ENCODE measurements around the gene MAP2K3. TPM values are rescaled to one million over a fixed set of nuclear protein-coding genes. Genes with fewer than 3 reads are reported as not detected.

The MAP2K3 gene
- total RNA-seq, 4 donors from 2014 or later = 17.5 to 39.0 (median 21.6) TPM

DNA sequence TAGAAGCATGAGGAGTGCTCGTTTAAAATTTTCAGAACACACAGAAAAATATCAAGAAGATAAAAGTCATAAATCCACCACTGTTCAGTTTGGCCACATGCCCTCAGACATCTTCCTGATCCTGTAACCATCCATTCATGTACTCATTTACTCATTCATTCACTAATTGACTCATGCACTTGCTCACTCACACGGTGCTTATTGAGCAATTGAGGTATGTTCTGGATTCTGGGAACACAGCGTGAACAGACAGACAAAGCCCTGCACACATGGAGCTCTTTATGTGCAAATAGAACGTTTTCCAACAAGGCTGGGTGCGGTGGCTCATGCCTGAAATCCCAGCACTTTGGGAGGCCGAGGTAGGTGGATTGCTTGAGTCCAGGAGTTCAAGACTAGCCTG is 21.1 kb upstream of the MAP2K3 start:
- DNase-seq (ENCODE audit: low spot score in 2 of 2) = no peak
- WGBS, 2 donors = 60 to 65% methylated on average over 6 of the region's 6 CpGs
- no peaks in the 10 kb centered on the region for H3K9me3 ChIP-seq
- H3K27ac ChIP-seq = no peak overlapping the region
- TF ChIP-seq POLR2A (IDR thresholded peaks at IDR 0.05) (no peak), EP300 (IDR thresholded peaks at IDR 0.05) (no peak)
- TF ChIP-seq, protein P1, sequence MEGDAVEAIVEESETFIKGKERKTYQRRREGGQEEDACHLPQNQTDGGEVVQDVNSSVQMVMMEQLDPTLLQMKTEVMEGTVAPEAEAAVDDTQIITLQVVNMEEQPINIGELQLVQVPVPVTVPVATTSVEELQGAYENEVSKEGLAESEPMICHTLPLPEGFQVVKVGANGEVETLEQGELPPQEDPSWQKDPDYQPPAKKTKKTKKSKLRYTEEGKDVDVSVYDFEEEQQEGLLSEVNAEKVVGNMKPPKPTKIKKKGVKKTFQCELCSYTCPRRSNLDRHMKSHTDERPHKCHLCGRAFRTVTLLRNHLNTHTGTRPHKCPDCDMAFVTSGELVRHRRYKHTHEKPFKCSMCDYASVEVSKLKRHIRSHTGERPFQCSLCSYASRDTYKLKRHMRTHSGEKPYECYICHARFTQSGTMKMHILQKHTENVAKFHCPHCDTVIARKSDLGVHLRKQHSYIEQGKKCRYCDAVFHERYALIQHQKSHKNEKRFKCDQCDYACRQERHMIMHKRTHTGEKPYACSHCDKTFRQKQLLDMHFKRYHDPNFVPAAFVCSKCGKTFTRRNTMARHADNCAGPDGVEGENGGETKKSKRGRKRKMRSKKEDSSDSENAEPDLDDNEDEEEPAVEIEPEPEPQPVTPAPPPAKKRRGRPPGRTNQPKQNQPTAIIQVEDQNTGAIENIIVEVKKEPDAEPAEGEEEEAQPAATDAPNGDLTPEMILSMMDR (IDR thresholded peaks at IDR 0.05) = no peak
- H3K36me3 ChIP-seq = no peaks in the 10 kb centered on the region
- peaks cover 0 to 10% (median 0%) of the 10 kb centered on the region in 4 donors for H3K4me1 ChIP-seq
- H3K27me3 ChIP-seq = no peaks in the 10 kb centered on the region
- no peak overlapping the region for H3K4me3 ChIP-seq

DNA sequence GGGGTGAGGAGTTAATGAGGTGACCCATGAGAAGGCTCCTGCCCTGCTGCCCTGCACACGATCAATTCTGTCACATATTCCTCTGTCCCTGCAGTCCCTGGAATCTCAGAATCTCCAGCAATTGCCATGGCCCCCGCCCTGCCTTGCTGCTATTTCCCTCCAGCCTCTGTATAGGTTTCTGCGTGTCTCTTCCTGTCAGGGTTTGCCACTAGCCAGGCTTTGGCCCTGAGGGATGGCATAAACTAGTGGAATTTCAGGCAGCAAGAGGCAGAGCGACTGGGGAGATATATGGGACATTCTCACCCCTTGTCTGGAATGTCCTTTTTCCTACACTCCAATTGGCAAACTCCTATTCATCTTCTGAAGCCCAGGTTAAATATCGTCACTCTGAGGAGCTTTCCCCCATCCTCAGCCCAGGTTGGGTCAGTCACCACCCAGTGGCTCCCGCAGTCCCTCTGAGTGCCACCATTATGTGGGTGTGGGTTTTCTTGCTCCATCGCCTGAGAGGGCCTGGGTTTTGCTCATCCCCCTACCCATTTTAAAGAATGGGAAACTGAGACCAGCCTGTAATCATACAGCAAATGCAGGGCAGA is 15.8 kb upstream of the MAP2K3 start:
- TF ChIP-seq POLR2A (IDR thresholded peaks at IDR 0.05) (no peak), EP300 (IDR thresholded peaks at IDR 0.05) (no peak)
- TF ChIP-seq, protein P1 (IDR thresholded peaks at IDR 0.05) = no peak
- no peak overlapping the region for H3K4me3 ChIP-seq
- H3K27me3 ChIP-seq = no peaks in the 10 kb centered on the region
- H3K9me3 ChIP-seq = no peaks in the 10 kb centered on the region
- H3K4me1 ChIP-seq = no peaks in the 10 kb centered on the region
- WGBS, 2 donors = 70 to 72% methylated on average over 7 of the region's 7 CpGs
- no peaks in the 10 kb centered on the region for H3K36me3 ChIP-seq
- no peak overlapping the region for H3K27ac ChIP-seq
- DNase-seq (ENCODE audit: low spot score in 2 of 2) = no peak

DNA sequence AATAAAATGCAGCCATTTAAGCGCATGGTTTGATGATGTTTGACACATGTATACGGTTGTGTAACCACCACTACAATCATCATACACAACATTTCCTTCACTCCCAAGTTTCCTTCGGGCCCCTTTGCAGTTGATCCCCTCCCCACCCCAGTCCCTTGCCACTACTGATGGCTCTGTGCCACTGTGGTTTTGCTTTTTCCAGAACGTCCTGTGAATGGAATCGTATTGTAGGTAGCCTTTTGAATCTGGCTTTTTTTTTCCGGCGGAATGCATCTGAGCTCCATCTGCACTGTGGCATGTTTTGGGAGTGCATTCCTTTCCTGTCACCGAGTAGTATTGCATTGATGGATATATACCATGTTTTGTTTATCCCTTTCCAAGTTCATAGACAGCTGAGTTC is 15.1 kb upstream of the MAP2K3 start:
- Histone ChIP-seq H3K9me3 (no peaks in the 10 kb centered on the region), H3K27ac (no peak overlapping the region), H3K4me1 (no peaks in the 10 kb centered on the region), H3K36me3 (no peaks in the 10 kb centered on the region), H3K4me3 (no peak overlapping the region), H3K27me3 (no peaks in the 10 kb centered on the region)
- 43% methylated on average over 8 of the region's 8 CpGs for WGBS, 2 donors
- TF ChIP-seq, protein P1 (IDR thresholded peaks at IDR 0.05) = no peak
- TF ChIP-seq EP300 (IDR thresholded peaks at IDR 0.05) (no peak), POLR2A (IDR thresholded peaks at IDR 0.05) (no peak)
- DNase-seq (ENCODE audit: low spot score in 2 of 2) = no peak

DNA sequence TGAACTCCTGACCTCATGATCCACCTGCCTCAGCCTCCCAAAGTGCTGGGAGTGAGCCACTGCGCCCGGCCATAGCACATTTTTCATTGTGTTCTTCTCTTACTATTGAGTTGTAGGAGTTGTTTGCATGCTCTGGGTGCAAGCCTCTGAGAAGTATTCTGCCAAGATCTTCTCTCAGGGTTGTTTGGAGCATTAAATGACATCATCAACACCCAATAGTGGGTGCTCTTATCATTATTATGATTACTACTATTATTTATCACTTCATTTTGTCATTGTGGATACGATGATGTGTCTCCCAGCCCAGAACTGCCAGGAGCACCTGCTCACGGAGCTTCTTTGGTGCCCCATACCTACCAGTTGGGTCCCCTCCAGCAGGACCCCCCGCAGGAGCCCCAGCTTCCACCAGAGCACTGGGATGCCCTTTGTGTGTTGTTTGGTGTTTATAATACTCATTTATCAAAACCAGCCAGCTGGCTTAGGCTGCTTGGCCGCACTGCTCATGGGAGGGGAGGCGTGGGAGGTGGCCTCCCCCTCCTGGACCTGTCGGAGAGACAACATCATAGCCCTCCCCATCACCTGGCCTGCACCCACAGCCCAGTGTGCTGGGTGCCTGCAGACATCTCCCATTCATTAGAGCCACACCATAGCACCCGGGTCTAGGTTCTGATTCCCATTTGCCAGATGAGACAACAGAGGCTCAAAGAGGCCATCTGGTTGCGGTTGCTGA is 12.9 kb upstream of the MAP2K3 start:
- DNase-seq (ENCODE audit: low spot score in 2 of 2) = no peak
- no peak overlapping the region for H3K27ac ChIP-seq
- no peaks in the 10 kb centered on the region for H3K27me3 ChIP-seq
- WGBS, 2 donors = 87 to 92% methylated on average over 9 to 10 of the region's 10 CpGs
- peaks cover 0 to 16% (median 8%) of the 10 kb centered on the region in 4 donors for H3K4me1 ChIP-seq
- H3K4me3 ChIP-seq = no peak overlapping the region
- no peak for TF ChIP-seq EP300 (IDR thresholded peaks at IDR 0.05)
- TF ChIP-seq, protein P1 (IDR thresholded peaks at IDR 0.05) = no peak
- no peak for TF ChIP-seq POLR2A (IDR thresholded peaks at IDR 0.05)
- H3K9me3 ChIP-seq = no peaks in the 10 kb centered on the region
- no peaks in the 10 kb centered on the region for H3K36me3 ChIP-seq

DNA sequence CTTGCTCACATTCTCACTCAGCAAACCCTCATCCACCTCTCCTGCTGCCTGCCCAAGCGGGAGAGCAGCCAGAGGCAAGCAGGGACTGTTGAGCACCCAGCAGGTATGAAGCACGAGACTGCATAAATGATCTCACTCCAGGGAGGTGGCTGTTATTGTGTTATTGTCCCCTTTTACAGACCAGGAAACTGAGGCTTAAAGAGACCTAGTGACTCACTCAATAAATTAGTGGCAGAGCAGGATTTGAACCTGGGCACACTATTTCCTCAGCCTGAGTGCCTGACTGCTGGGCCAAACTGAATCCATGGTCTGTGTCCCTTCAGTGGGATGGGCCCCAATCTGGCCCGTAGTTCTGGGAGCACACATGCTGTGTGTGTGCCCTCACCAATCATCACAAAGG is 12.3 kb upstream of the MAP2K3 start:
- no peak for DNase-seq (ENCODE audit: low spot score in 2 of 2)
- no peaks in the 10 kb centered on the region for H3K36me3 ChIP-seq
- H3K27me3 ChIP-seq = no peaks in the 10 kb centered on the region
- 81 to 84% methylated on average over 3 of the region's 3 CpGs for whole genome bisulfite sequencing, 2 donors
- no peak overlapping the region for H3K4me3 ChIP-seq
- H3K9me3 ChIP-seq = no peaks in the 10 kb centered on the region
- H3K4me1 ChIP-seq = peaks cover 0 to 16% (median 8%) of the 10 kb centered on the region in 4 donors
- H3K27ac ChIP-seq = no peak overlapping the region
- TF ChIP-seq, protein P1 (IDR thresholded peaks at IDR 0.05) = no peak
- TF ChIP-seq EP300 (IDR thresholded peaks at IDR 0.05) (no peak), POLR2A (IDR thresholded peaks at IDR 0.05) (no peak)

Data from tibial nerve (tissue), 4 donors.